ENCODE data around the gene UFC1.

Gene UFC1

GRCh38 chr1:161172776-161173376 lies 19.1 kb downstream of the UFC1 start:
- Histone ChIP-seq H3K4me1 (ENCODE audit: control insufficient read depth in 1 of 2, insufficient read depth in 2 of 2, low read length in 2 of 2) (peaks cover 16 to 29% of the 10 kb centered on the region in 2 donors), H3K4me3 (ENCODE audit: low read depth in 1 of 2, low read length in 2 of 2) (no peak overlapping the region), H3K27ac (ENCODE audit: low read length) (peak overlapping the region; percentile 46), H3K36me3 (ENCODE audit: control insufficient read depth in 1 of 2, insufficient read depth in 2 of 2, low read length in 2 of 2) (peaks cover 52 to 66% of the 10 kb centered on the region in 2 donors), H3K9me3 (ENCODE audit: control insufficient read depth in 1 of 2, low read length in 2 of 2) (no peaks in the 10 kb centered on the region), H3K27me3 (ENCODE audit: low read depth, low read length) (no peaks in the 10 kb centered on the region)

GRCh38 chr1:161173711-161174110 lies 19.9 kb downstream of the UFC1 start:
- Histone ChIP-seq H3K4me1 (ENCODE audit: control insufficient read depth in 1 of 2, insufficient read depth in 2 of 2, low read length in 2 of 2) (peaks cover 21 to 24% of the 10 kb centered on the region in 2 donors), H3K36me3 (ENCODE audit: control insufficient read depth in 1 of 2, insufficient read depth in 2 of 2, low read length in 2 of 2) (peaks cover 52 to 66% of the 10 kb centered on the region in 2 donors), H3K27me3 (ENCODE audit: low read depth, low read length) (no peaks in the 10 kb centered on the region), H3K9me3 (ENCODE audit: control insufficient read depth in 1 of 2, low read length in 2 of 2) (no peaks in the 10 kb centered on the region), H3K4me3 (ENCODE audit: low read depth in 1 of 2, low read length in 2 of 2) (no peak overlapping the region), H3K27ac (ENCODE audit: low read length) (peak overlapping the region; percentile 46)

- H3K27me3 ChIP-seq (ENCODE audit: low read depth, low read length) = no peaks in the 10 kb centered on the region
- H3K36me3 ChIP-seq (ENCODE audit: control insufficient read depth in 1 of 2, insufficient read depth in 2 of 2, low read length in 2 of 2) = peaks cover 48 to 56% of the 10 kb centered on the region in 2 donors
- peaks cover 21 to 24% of the 10 kb centered on the region in 2 donors for H3K4me1 ChIP-seq (ENCODE audit: control insufficient read depth in 1 of 2, insufficient read depth in 2 of 2, low read length in 2 of 2)
- H3K9me3 ChIP-seq (ENCODE audit: control insufficient read depth in 1 of 2, low read length in 2 of 2) = no peaks in the 10 kb centered on the region
- no peak overlapping the region for H3K4me3 ChIP-seq (ENCODE audit: low read depth in 1 of 2, low read length in 2 of 2)
- no peak overlapping the region for H3K27ac ChIP-seq (ENCODE audit: low read length)
These were observed 21.1 kb downstream of the UFC1 start for GRCh38 chr1:161174911-161175310.

GRCh38 chr1:161175771-161176453 lies 22.1 kb downstream of the UFC1 start:
- no peaks in the 10 kb centered on the region for H3K27me3 ChIP-seq (ENCODE audit: low read depth, low read length)
- no peaks in the 10 kb centered on the region for H3K9me3 ChIP-seq (ENCODE audit: control insufficient read depth in 1 of 2, low read length in 2 of 2)
- H3K36me3 ChIP-seq (ENCODE audit: control insufficient read depth in 1 of 2, insufficient read depth in 2 of 2, low read length in 2 of 2) = peaks cover 41 to 46% of the 10 kb centered on the region in 2 donors
- H3K4me1 ChIP-seq (ENCODE audit: control insufficient read depth in 1 of 2, insufficient read depth in 2 of 2, low read length in 2 of 2) = peaks cover 21 to 24% of the 10 kb centered on the region in 2 donors
- peak overlapping the region; percentile 72 to 95 for H3K4me3 ChIP-seq (ENCODE audit: low read depth in 1 of 2, low read length in 2 of 2)
- peak overlapping the region; percentile 96 for H3K27ac ChIP-seq (ENCODE audit: low read length)

- peaks cover 21 to 24% of the 10 kb centered on the region in 2 donors for H3K4me1 ChIP-seq (ENCODE audit: control insufficient read depth in 1 of 2, insufficient read depth in 2 of 2, low read length in 2 of 2)
- H3K36me3 ChIP-seq (ENCODE audit: control insufficient read depth in 1 of 2, insufficient read depth in 2 of 2, low read length in 2 of 2) = peaks cover 34 to 39% of the 10 kb centered on the region in 2 donors
These were observed 22.8 kb downstream of the UFC1 start for GRCh38 chr1:161176468-161177111.

GRCh38 chr1:161177112-161177935 lies 23.5 kb downstream of the UFC1 start, which contains the start of gene B4GALT3:
B4GALT3 (minus strand) TSS chr1:161177507; CDS start chr1:161176060, 1,447 bp downstream.
- no peaks in the 10 kb centered on the region for H3K9me3 ChIP-seq (ENCODE audit: control insufficient read depth in 1 of 2, low read length in 2 of 2)
- H3K27ac ChIP-seq (ENCODE audit: low read length) = peak within 1 kb of the TSS; percentile 96
- H3K27me3 ChIP-seq (ENCODE audit: low read depth, low read length) = no peaks in the 10 kb centered on the region
- H3K36me3 ChIP-seq (ENCODE audit: control insufficient read depth in 1 of 2, insufficient read depth in 2 of 2, low read length in 2 of 2) = peaks cover 27 to 32% of the 10 kb centered on the region in 2 donors
- peak within 1 kb of the TSS; percentile 72 to 95 for H3K4me3 ChIP-seq (ENCODE audit: low read depth in 1 of 2, low read length in 2 of 2)
- H3K4me1 ChIP-seq (ENCODE audit: control insufficient read depth in 1 of 2, insufficient read depth in 2 of 2, low read length in 2 of 2) = peaks cover 21 to 23% of the 10 kb centered on the region in 2 donors

More at GRCh38 chr1:161176468-161177111, 22.8 kb downstream of the UFC1 start:
- Histone ChIP-seq H3K27ac (ENCODE audit: low read length) (peak overlapping the region; percentile 96), H3K4me3 (ENCODE audit: low read depth in 1 of 2, low read length in 2 of 2) (peak overlapping the region; percentile 72 to 95), H3K27me3 (ENCODE audit: low read depth, low read length) (no peaks in the 10 kb centered on the region), H3K9me3 (ENCODE audit: control insufficient read depth in 1 of 2, low read length in 2 of 2) (no peaks in the 10 kb centered on the region)

- Histone ChIP-seq H3K27ac (ENCODE audit: low read length) (peak overlapping the region; percentile 96), H3K36me3 (ENCODE audit: control insufficient read depth in 1 of 2, insufficient read depth in 2 of 2, low read length in 2 of 2) (peaks cover 21 to 27% of the 10 kb centered on the region in 2 donors), H3K4me3 (ENCODE audit: low read depth in 1 of 2, low read length in 2 of 2) (peak overlapping the region; percentile 72 to 95), H3K4me1 (ENCODE audit: control insufficient read depth in 1 of 2, insufficient read depth in 2 of 2, low read length in 2 of 2) (peaks cover 18 to 21% of the 10 kb centered on the region in 2 donors), H3K27me3 (ENCODE audit: low read depth, low read length) (no peaks in the 10 kb centered on the region), H3K9me3 (ENCODE audit: control insufficient read depth in 1 of 2, low read length in 2 of 2) (no peaks in the 10 kb centered on the region)
These were observed 24.1 kb downstream of the UFC1 start for GRCh38 chr1:161177936-161178244.

GRCh38 chr1:161179698-161180097 lies 25.9 kb downstream of the UFC1 start:
- Histone ChIP-seq H3K36me3 (ENCODE audit: control insufficient read depth in 1 of 2, insufficient read depth in 2 of 2, low read length in 2 of 2) (peaks cover 8 to 12% of the 10 kb centered on the region in 2 donors), H3K9me3 (ENCODE audit: control insufficient read depth in 1 of 2, low read length in 2 of 2) (no peaks in the 10 kb centered on the region), H3K27me3 (ENCODE audit: low read depth, low read length) (no peaks in the 10 kb centered on the region), H3K27ac (ENCODE audit: low read length) (no peak overlapping the region), H3K4me1 (ENCODE audit: control insufficient read depth in 1 of 2, insufficient read depth in 2 of 2, low read length in 2 of 2) (peaks cover 14 to 16% of the 10 kb centered on the region in 2 donors), H3K4me3 (ENCODE audit: low read depth in 1 of 2, low read length in 2 of 2) (no peak overlapping the region)

GRCh38 chr1:161180639-161181038 lies 26.9 kb downstream of the UFC1 start:
- Histone ChIP-seq H3K4me1 (ENCODE audit: control insufficient read depth in 1 of 2, insufficient read depth in 2 of 2, low read length in 2 of 2) (peaks cover 12 to 17% of the 10 kb centered on the region in 2 donors), H3K4me3 (ENCODE audit: low read depth in 1 of 2, low read length in 2 of 2) (no peak overlapping the region), H3K9me3 (ENCODE audit: control insufficient read depth in 1 of 2, low read length in 2 of 2) (no peaks in the 10 kb centered on the region), H3K27me3 (ENCODE audit: low read depth, low read length) (no peaks in the 10 kb centered on the region), H3K27ac (ENCODE audit: low read length) (no peak overlapping the region), H3K36me3 (ENCODE audit: control insufficient read depth in 1 of 2, insufficient read depth in 2 of 2, low read length in 2 of 2) (peaks cover 0 to 2% of the 10 kb centered on the region in 2 donors)

- H3K4me3 ChIP-seq (ENCODE audit: low read depth in 1 of 2, low read length in 2 of 2) = no peak overlapping the region
- no peaks in the 10 kb centered on the region for H3K36me3 ChIP-seq (ENCODE audit: control insufficient read depth in 1 of 2, insufficient read depth in 2 of 2, low read length in 2 of 2)
- H3K9me3 ChIP-seq (ENCODE audit: control insufficient read depth in 1 of 2, low read length in 2 of 2) = no peaks in the 10 kb centered on the region
- H3K27me3 ChIP-seq (ENCODE audit: low read depth, low read length) = no peaks in the 10 kb centered on the region
- no peak overlapping the region for H3K27ac ChIP-seq (ENCODE audit: low read length)
- peaks cover 0 to 18% of the 10 kb centered on the region in 2 donors for H3K4me1 ChIP-seq (ENCODE audit: control insufficient read depth in 1 of 2, insufficient read depth in 2 of 2, low read length in 2 of 2)
These were observed 28.4 kb downstream of the UFC1 start for GRCh38 chr1:161182214-161182613.

- Histone ChIP-seq H3K4me1 (ENCODE audit: control insufficient read depth in 1 of 2, insufficient read depth in 2 of 2, low read length in 2 of 2) (peaks cover 0 to 8% of the 10 kb centered on the region in 2 donors), H3K27ac (ENCODE audit: low read length) (peak overlapping the region; percentile 82), H3K36me3 (ENCODE audit: control insufficient read depth in 1 of 2, insufficient read depth in 2 of 2, low read length in 2 of 2) (no peaks in the 10 kb centered on the region), H3K4me3 (ENCODE audit: low read depth in 1 of 2, low read length in 2 of 2) (no peak overlapping the region), H3K27me3 (ENCODE audit: low read depth, low read length) (no peaks in the 10 kb centered on the region), H3K9me3 (ENCODE audit: control insufficient read depth in 1 of 2, low read length in 2 of 2) (no peaks in the 10 kb centered on the region)
These were observed 31.5 kb downstream of the UFC1 start for GRCh38 chr1:161185282-161185682.

Data from muscle layer of duodenum (tissue), 2 donors.